Kidney (tissue), 14 donors: Measurements from ENCODE around the gene INPP5D. TPM values are rescaled to one million over a fixed set of nuclear protein-coding genes. Genes with fewer than 3 reads are reported as not detected.
"Not testable (repeated sequence)": the region's sequence is repeated elsewhere in the genome, so short reads cannot be mapped to it uniquely, and the experiment has no call there.

Experiments
- DNase-seq, 5 donors: peaks; one replicate each; pipeline ENCODE4 v3.0.0-alpha.2; 2013 to 2020
- FAIRE-seq: peaks from 2 replicates; lab custom pipeline; 2012; peaks lifted over from hg19 to GRCh38; lab: Jason Lieb, UNC
- H3K27ac ChIP-seq, 2 donors: one replicate each; pipeline ENCODE4 v1.7.0; 2013; ENCODE audit warnings: low read depth in 2 of 2, low read length in 2 of 2, inconsistent platforms in 1 of 2
- H3K27me3 ChIP-seq: one replicate; pipeline ENCODE4 v1.7.1; 2013; ENCODE audit warnings: low read length, inconsistent platforms; ENCODE audit not compliant: control insufficient read depth, insufficient read depth
- H3K36me3 ChIP-seq, 3 donors: one replicate each; pipeline versions ENCODE4 v1.7.0 to v1.7.1; 2013; ENCODE audit warnings: low read length in 3 of 3, control low read depth in 1 of 3, inconsistent platforms in 1 of 3; ENCODE audit not compliant: insufficient read depth in 3 of 3, control insufficient read depth in 2 of 3
- H3K4me1 ChIP-seq, 3 donors: one replicate each; pipeline versions ENCODE4 v1.7.0 to v1.7.1; 2013; ENCODE audit warnings: low read length in 3 of 3, inconsistent platforms in 1 of 3, low read depth in 1 of 3; ENCODE audit not compliant: control insufficient read depth in 2 of 3, insufficient read depth in 2 of 3
- H3K4me3 ChIP-seq, 3 donors: one replicate each; pipeline versions ENCODE4 v1.7.0 to v1.8.1; 2013; ENCODE audit warnings: low read length in 3 of 3, control low read depth in 1 of 3, inconsistent platforms in 1 of 3
- H3K9ac ChIP-seq, 3 donors: one replicate each; pipeline versions ENCODE4 v1.7.0 to v1.7.1; 2013; ENCODE audit warnings: low read length in 3 of 3, control low read depth in 1 of 3, inconsistent platforms in 1 of 3
- H3K9me3 ChIP-seq, 3 donors: one replicate each; pipeline versions ENCODE4 v1.7.0 to v1.7.1; 2013; ENCODE audit warnings: low read length in 3 of 3, control low read depth in 1 of 3, inconsistent platforms in 1 of 3; ENCODE audit not compliant: control insufficient read depth in 2 of 3, insufficient read depth in 1 of 3
- intact Hi-C: fragments of 100-400 bp; cut with DNase I; formaldehyde crosslinking; loops from one replicate; pipeline ENCODE4 v1.11.1; 2022
- polyA plus RNA-seq: library from polyadenylated mRNA; stranded (reverse); fragments of 350-450 nt; fragmentation: Illumina TruSeq; extraction: RNeasy Lipid Tissue Mini Kit (QIAGEN cat#74804); gene quantifications from one replicate; pipeline ENCODE4 v1.2.3, GENCODE V29; 2014; ENCODE audit warnings: low read depth, low replicate concordance; ENCODE audit not compliant: insufficient read depth
- total RNA-seq: library from RNA; stranded (reverse); fragmentation: NEBNext Ultra II Directional; extraction: Animal tissue kit (Norgen Biotek cat#: 25700); gene quantifications from one replicate; pipeline ENCODE4 v1.2.1, GENCODE V29; 2021
- TF ChIP-seq, protein P1 (sequence below): IDR thresholded peaks from 3 replicates; pipeline ENCODE4 v1.5.1; 2012; ENCODE audit warnings: mild to moderate bottlenecking, moderate library complexity, borderline replicate concordance; ENCODE audit not compliant: insufficient read depth; ENCODE audit errors: extremely low read depth
- donor health status: control.
- donor health status: control.
- donor health status: control.
- donor health status: control.
- donor health status: control.
- donor health status: DM: yes; HTN: yes; CAD: no.
- donor health status: Normal renal cell carcinoma (clear cell type).

INPP5D gene
- total and polyA plus RNA-seq, 2 donors from 2014 or later, result 2.6 to 29.6 TPM

GRCh38 chr2:233189025-233189424 is 128.9 kb downstream of the INPP5D start:
- DNase-seq (no peak), FAIRE-seq (no peak)
- Histone ChIP-seq H3K27me3 (no peaks in the 10 kb centered on the region), H3K27ac (no peak overlapping the region), H3K4me1 (no peaks in the 10 kb centered on the region), H3K9ac (no peak overlapping the region), H3K36me3 (no peaks in the 10 kb centered on the region), H3K4me3 (no peak overlapping the region), H3K9me3 (no peaks in the 10 kb centered on the region)
- TF ChIP-seq, protein P1, sequence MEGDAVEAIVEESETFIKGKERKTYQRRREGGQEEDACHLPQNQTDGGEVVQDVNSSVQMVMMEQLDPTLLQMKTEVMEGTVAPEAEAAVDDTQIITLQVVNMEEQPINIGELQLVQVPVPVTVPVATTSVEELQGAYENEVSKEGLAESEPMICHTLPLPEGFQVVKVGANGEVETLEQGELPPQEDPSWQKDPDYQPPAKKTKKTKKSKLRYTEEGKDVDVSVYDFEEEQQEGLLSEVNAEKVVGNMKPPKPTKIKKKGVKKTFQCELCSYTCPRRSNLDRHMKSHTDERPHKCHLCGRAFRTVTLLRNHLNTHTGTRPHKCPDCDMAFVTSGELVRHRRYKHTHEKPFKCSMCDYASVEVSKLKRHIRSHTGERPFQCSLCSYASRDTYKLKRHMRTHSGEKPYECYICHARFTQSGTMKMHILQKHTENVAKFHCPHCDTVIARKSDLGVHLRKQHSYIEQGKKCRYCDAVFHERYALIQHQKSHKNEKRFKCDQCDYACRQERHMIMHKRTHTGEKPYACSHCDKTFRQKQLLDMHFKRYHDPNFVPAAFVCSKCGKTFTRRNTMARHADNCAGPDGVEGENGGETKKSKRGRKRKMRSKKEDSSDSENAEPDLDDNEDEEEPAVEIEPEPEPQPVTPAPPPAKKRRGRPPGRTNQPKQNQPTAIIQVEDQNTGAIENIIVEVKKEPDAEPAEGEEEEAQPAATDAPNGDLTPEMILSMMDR, result no peak
- intact Hi-C loops, result no loop called here

DNA sequence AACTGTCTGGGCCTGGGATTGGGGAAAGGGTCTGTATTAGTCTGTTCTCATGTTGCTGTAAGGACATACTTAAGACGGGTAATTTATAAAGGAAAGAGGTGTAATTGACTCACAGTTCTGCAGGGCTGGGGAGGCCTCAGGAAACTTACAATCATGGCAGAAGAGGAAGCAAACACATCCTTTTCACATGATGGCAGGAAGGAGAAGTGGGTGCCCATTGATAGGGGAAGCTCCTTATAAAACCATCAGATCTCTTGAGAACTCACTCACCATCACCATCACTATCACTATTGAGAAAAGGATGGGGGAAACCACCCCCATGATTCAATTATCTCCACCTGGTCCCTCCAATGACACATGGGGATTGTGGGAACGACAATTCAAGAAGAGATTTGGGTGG is 130.9 kb downstream of the INPP5D start:
- FAIRE-seq, H3K9ac ChIP-seq, H3K36me3 ChIP-seq, DNase-seq, H3K27ac ChIP-seq, H3K9me3 ChIP-seq, H3K4me1 ChIP-seq, intact Hi-C loops, H3K27me3 ChIP-seq, H3K4me3 ChIP-seq: not testable (repeated sequence)

GRCh38 chr2:233193738-233194137 is 133.6 kb downstream of the INPP5D start:
- TF ChIP-seq, protein P1, result no peak
- intact Hi-C loops, result no loop called here
- no peak for FAIRE-seq
- no peaks in the 10 kb centered on the region for H3K4me1 ChIP-seq
- no peak overlapping the region for H3K4me3 ChIP-seq
- no peak overlapping the region for H3K9ac ChIP-seq
- no peak overlapping the region for H3K27ac ChIP-seq
- peak in 1 of 5 donors; percentile 48 for DNase-seq
- H3K36me3 ChIP-seq, result no peaks in the 10 kb centered on the region
- H3K9me3 ChIP-seq, result no peaks in the 10 kb centered on the region
- H3K27me3 ChIP-seq, result no peaks in the 10 kb centered on the region

DNA sequence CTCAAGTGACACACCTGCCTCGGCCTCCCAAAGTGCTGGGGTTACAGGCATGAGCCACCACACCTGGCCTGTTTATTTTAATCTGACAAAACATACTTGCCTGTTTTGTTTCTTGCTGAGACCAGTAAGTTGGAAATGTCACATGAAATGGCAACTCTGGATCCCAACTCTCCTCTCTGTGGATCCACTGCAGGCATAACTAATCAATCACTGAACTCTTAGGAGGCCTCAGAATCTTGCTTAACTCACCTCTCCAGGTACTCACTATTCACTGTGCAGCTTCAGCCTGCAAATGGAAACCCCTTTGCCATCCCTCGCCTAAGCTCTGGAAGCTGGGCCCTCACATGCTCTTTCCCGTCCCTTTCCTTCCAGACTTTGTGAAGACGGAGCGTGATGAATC is 134.9 kb downstream of the INPP5D start:
- Histone ChIP-seq H3K9me3 (no peaks in the 10 kb centered on the region), H3K9ac (no peak overlapping the region), H3K36me3 (no peaks in the 10 kb centered on the region), H3K27ac (no peak overlapping the region), H3K4me1 (no peaks in the 10 kb centered on the region), H3K27me3 (no peaks in the 10 kb centered on the region), H3K4me3 (no peak overlapping the region)
- intact Hi-C loops, result no loop called here
- FAIRE-seq (no peak), DNase-seq (no peak)
- TF ChIP-seq, protein P1, result no peak
